Measurements from ENCODE around the gene GRK4. TPM values are rescaled to one million over a fixed set of nuclear protein-coding genes. Genes with fewer than 3 reads are reported as not detected.
A peak's percentile ranks its signal among the peaks of the same experiment; 100 is the strongest.

Gene GRK4
- total RNA-seq, 1 donor from 2014 or later = 6.7 TPM

DNA sequence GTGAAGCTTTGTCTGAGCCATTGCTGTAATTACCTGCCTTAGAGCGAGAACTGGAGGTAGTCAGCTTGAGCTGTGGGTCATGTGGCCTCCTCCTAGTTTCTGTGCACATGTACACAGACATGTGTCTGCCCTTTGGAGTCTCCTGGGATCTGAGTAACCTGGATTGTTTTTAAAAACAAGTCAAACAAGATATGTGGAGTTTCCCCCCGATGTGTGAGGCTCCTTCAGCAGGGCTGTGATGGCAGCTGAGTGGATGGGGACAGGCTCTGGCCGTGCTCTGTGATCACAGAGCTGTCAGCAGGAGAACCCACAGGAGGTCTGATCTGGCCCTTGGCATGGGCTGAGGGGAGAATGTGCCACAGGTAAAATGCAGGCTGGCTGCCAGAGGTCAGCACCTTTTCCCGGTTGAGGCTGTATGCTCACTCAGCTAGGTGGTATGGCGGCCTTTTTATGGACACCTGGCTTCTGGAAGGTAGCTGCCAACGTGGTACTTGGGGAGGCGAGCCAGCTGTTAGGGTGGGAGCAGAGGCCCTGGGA, 38.5 kb upstream of the GRK4 start:
- no peak for FAIRE-seq
- peaks cover under 1% of the 10 kb centered on the region for H3K9me3 Mint-ChIP-seq (ENCODE audit: unreplicated experiment)
- peaks cover 36% of the 10 kb centered on the region for H4K20me1 ChIP-seq (ENCODE audit: insufficient read depth, low read length)
- H3K27me3 ChIP-seq (ENCODE audit: insufficient read depth, low read length) = no peaks in the 10 kb centered on the region
- H3K9ac ChIP-seq (ENCODE audit: low read length) = no peak overlapping the region
- H3K36me3 Mint-ChIP-seq (ENCODE audit: low read depth, unreplicated experiment) = peaks cover 29% of the 10 kb centered on the region
- H3K79me2 ChIP-seq (ENCODE audit: insufficient read depth, low read length) = peaks cover 56% of the 10 kb centered on the region
- no peak overlapping the region for H3K27ac ChIP-seq (ENCODE audit: low read depth, low read length)
- DNase-seq (ENCODE audit: low read depth) = no peak
- H3K4me3 ChIP-seq (ENCODE audit: insufficient read depth, low read depth, low read length) = no peak overlapping the region
- no peak overlapping the region for H3K4me3 Mint-ChIP-seq (ENCODE audit: unreplicated experiment)
- no peaks in the 10 kb centered on the region for H3K9me3 ChIP-seq (ENCODE audit: insufficient read depth, low read depth, low read length)
- no peak for TF ChIP-seq EZH2 (IDR thresholded peaks at IDR 0.05; ENCODE audit: insufficient read depth, low read length)
- TF ChIP-seq, protein P1, sequence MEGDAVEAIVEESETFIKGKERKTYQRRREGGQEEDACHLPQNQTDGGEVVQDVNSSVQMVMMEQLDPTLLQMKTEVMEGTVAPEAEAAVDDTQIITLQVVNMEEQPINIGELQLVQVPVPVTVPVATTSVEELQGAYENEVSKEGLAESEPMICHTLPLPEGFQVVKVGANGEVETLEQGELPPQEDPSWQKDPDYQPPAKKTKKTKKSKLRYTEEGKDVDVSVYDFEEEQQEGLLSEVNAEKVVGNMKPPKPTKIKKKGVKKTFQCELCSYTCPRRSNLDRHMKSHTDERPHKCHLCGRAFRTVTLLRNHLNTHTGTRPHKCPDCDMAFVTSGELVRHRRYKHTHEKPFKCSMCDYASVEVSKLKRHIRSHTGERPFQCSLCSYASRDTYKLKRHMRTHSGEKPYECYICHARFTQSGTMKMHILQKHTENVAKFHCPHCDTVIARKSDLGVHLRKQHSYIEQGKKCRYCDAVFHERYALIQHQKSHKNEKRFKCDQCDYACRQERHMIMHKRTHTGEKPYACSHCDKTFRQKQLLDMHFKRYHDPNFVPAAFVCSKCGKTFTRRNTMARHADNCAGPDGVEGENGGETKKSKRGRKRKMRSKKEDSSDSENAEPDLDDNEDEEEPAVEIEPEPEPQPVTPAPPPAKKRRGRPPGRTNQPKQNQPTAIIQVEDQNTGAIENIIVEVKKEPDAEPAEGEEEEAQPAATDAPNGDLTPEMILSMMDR (IDR thresholded peaks at IDR 0.05; ENCODE audit: insufficient read depth, low read depth, low read length) = no peak
- H3K27me3 Mint-ChIP-seq (ENCODE audit: low read depth, unreplicated experiment) = no peaks in the 10 kb centered on the region
- H3K4me1 ChIP-seq (ENCODE audit: insufficient read depth, low read length) = peaks cover 11% of the 10 kb centered on the region
- peaks cover 14% of the 10 kb centered on the region for H3K4me1 Mint-ChIP-seq (ENCODE audit: low read depth, unreplicated experiment)
- H3K36me3 ChIP-seq (ENCODE audit: insufficient read depth, low read length) = peaks cover 20% of the 10 kb centered on the region
- H3K4me2 ChIP-seq (ENCODE audit: low read length) = no peak overlapping the region
- peak overlapping the region; percentile 34 for H3K27ac Mint-ChIP-seq (ENCODE audit: unreplicated experiment)
- no peak overlapping the region for H2AFZ ChIP-seq (ENCODE audit: low read depth, low read length)

DNA sequence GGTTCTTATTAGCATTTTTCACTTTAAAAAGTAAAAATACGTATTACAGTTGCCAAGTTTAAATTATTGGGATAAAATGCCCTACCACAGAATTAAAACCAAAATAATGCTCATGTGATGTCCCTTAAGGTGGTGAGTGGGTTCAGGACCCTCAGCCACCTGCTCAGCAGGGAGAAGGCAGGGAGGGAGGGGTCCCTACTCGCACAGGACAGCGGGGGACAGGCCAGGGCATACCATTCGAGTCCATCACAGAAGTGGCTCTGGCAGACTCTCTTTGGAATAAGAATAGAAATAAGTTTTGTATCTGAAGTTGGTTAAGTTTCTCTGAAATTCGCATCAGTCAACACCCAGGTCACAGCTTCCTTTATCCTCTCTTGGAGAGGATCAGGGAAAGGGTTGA, 37.9 kb upstream of the GRK4 start:
- H3K9ac ChIP-seq (ENCODE audit: low read length) = no peak overlapping the region
- H3K4me1 ChIP-seq (ENCODE audit: insufficient read depth, low read length) = peaks cover 11% of the 10 kb centered on the region
- H3K9me3 ChIP-seq (ENCODE audit: insufficient read depth, low read depth, low read length) = no peaks in the 10 kb centered on the region
- Mint-ChIP-seq H3K27ac (ENCODE audit: unreplicated experiment) (no peak overlapping the region), H3K36me3 (ENCODE audit: low read depth, unreplicated experiment) (peaks cover 23% of the 10 kb centered on the region), H3K9me3 (ENCODE audit: unreplicated experiment) (no peaks in the 10 kb centered on the region), H3K4me1 (ENCODE audit: low read depth, unreplicated experiment) (peaks cover 14% of the 10 kb centered on the region), H3K27me3 (ENCODE audit: low read depth, unreplicated experiment) (no peaks in the 10 kb centered on the region), H3K4me3 (ENCODE audit: unreplicated experiment) (no peak overlapping the region)
- TF ChIP-seq EZH2 (IDR thresholded peaks at IDR 0.05; ENCODE audit: insufficient read depth, low read length) = no peak
- TF ChIP-seq, protein P1 (IDR thresholded peaks at IDR 0.05; ENCODE audit: insufficient read depth, low read depth, low read length) = no peak
- no peak for FAIRE-seq
- DNase-seq (ENCODE audit: low read depth) = no peak
- H2AFZ ChIP-seq (ENCODE audit: low read depth, low read length) = no peak overlapping the region
- peaks cover 40% of the 10 kb centered on the region for H4K20me1 ChIP-seq (ENCODE audit: insufficient read depth, low read length)
- H3K36me3 ChIP-seq (ENCODE audit: insufficient read depth, low read length) = peaks cover 20% of the 10 kb centered on the region
- no peak overlapping the region for H3K4me2 ChIP-seq (ENCODE audit: low read length)
- no peak overlapping the region for H3K4me3 ChIP-seq (ENCODE audit: insufficient read depth, low read depth, low read length)
- H3K79me2 ChIP-seq (ENCODE audit: insufficient read depth, low read length) = peaks cover 49% of the 10 kb centered on the region
- H3K27ac ChIP-seq (ENCODE audit: low read depth, low read length) = no peak overlapping the region
- no peaks in the 10 kb centered on the region for H3K27me3 ChIP-seq (ENCODE audit: insufficient read depth, low read length)
